Activated naive CD8-positive, alpha-beta T cell treated with anti-CD3 and anti-CD28 coated beads, Interleukin-2, amount 10 ng/mL, durations not matched to agents 7 days and 5 days (primary cell): Measurements from ENCODE around the gene MILR1. TPM values are rescaled to one million over a fixed set of nuclear protein-coding genes. Genes with fewer than 3 reads are reported as not detected.
A peak's percentile ranks its signal among the peaks of the same experiment; 100 is the strongest.
"Not testable (repeated sequence)": the region's sequence is repeated elsewhere in the genome, so short reads cannot be mapped to it uniquely, and the experiment has no call there.

Experiments
- ATAC-seq: fragments of 150-1000 bp; cut with Tn5 transposase; one replicate; pipeline ENCODE4 v1.10.0; 2021; ENCODE audit warnings: low read depth, moderate library complexity
- POLR2A ChIA-PET: fragments of 350-600 bp; sonication (Branson Sonifier 250); formaldehyde crosslinking; loops from one replicate; lab custom pipeline; 2021; ENCODE audit warnings: antibody characterized with exemption; lab: Charles Lee
- DNase-seq: peaks from one replicate; pipeline ENCODE4 v3.0.0; 2021
- H3K27ac Mint-ChIP-seq: one replicate; pipeline ENCODE4 v1.8.0; 2022; ENCODE audit warnings: mild to moderate bottlenecking, mixed read lengths
- H3K27me3 Mint-ChIP-seq: one replicate; pipeline ENCODE4 v1.8.0; 2022; ENCODE audit warnings: mild to moderate bottlenecking, moderate library complexity, mixed read lengths
- H3K36me3 Mint-ChIP-seq: one replicate; pipeline ENCODE4 v1.8.0; 2021; ENCODE audit warnings: mild to moderate bottlenecking, mixed read lengths
- H3K4me1 Mint-ChIP-seq: one replicate; pipeline ENCODE4 v1.8.0; 2021; ENCODE audit warnings: mixed read lengths
- H3K4me3 Mint-ChIP-seq: one replicate; pipeline ENCODE4 v1.8.0; 2022; ENCODE audit warnings: mild to moderate bottlenecking, moderate library complexity, mixed read lengths
- H3K9me3 Mint-ChIP-seq: one replicate; pipeline ENCODE4 v1.8.0; 2021; ENCODE audit warnings: mixed read lengths
- total RNA-seq, 2 experiments: library from RNA; stranded (reverse); gene quantifications; one replicate each; pipeline ENCODE4 v1.2.3, GENCODE V29; 2021

The MILR1 gene
- total RNA-seq, 2 experiments from 2014 or later: 0.65 to 1.2 TPM

DNA sequence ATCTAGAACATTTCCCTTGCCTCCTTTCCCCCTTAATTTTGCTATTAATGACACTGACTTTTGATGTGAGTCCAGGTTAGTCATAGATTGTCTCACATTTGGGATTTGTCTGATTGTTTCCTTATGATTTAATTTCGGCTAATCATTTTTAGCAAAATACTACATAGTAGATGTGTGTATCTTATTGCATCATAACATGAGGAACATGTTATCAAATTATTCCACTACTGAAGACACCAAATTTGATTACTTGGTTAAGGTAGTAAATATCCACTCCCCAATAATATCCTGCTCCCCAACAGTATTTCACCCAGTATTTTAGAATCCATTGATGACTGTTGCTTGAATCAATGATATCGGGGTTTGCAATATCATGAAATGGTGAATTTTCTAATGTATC is 45.2 kb downstream of the MILR1 start:
- POLR2A ChIA-PET: interaction anchor here (5.4 kb wide), 1 partner anchor 11 kb away, joined by 41 read pairs; the partner anchor contains the start of genes CEP95 and DDX5
- H3K4me3 Mint-ChIP-seq: peak overlapping the region; percentile 100
- ATAC-seq (no peak), DNase-seq (no peak)
- H3K27ac Mint-ChIP-seq: peak overlapping the region; percentile 44
- H3K27me3 Mint-ChIP-seq: no peaks in the 10 kb centered on the region
- no peaks in the 10 kb centered on the region for H3K9me3 Mint-ChIP-seq
- H3K4me1 Mint-ChIP-seq: peaks cover 52% of the 10 kb centered on the region
- peaks cover 28% of the 10 kb centered on the region for H3K36me3 Mint-ChIP-seq

DNA sequence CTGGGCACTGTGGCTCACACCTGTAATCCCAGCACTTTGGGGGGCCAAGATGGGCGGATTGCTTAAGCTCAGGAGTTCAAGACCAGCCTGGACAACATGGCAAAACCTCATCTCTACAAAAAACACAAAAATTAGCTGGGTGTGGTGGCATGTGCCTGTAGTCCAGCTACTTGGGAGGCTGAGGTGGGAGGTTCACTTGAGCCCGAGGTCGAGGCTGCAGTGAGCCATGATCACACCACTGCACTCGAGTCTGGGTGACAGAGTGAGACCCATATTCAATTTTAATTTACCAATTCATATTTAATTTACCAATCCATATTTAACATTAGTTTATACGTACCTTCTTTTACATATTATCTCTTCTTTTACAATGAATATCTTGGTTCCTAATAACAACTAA is 46.4 kb downstream of the MILR1 start:
- Mint-ChIP-seq H3K36me3 (peaks cover 32% of the 10 kb centered on the region), H3K4me3 (peak overlapping the region; percentile 100), H3K4me1 (peaks cover 59% of the 10 kb centered on the region)
- H3K27ac Mint-ChIP-seq, H3K27me3 Mint-ChIP-seq, H3K9me3 Mint-ChIP-seq, ATAC-seq, DNase-seq: not testable (repeated sequence)
- POLR2A ChIA-PET: interaction anchor here (0.6 to 4.3 kb wide), 3 partner anchors 11 to 147 kb away, joined by 3 to 179 read pairs (median 3); partner anchors contain the start of genes CEP95 and DDX5

DNA sequence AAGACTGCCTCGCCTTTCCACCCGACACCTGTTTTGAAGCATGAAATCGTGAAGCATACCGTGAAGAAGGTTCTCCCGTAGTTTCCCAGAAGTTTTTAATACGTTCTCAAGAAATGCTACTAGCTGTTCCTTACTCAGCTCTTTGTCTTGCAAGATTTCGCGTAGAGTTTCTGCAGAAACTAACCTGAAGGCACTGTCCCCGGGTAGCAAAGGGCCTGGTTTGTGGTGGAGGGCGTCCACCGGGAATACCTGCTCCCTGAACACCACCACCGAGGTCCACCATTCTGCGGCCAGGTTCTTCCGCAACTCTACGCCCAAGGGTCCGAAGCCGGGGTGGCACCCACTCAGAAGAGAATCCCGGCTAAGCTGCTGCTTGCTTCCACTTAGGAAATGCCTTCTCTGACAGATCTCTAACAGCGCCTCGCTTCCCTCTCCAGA is 47.5 kb downstream of the MILR1 start:
- no peaks in the 10 kb centered on the region for H3K27me3 Mint-ChIP-seq
- peaks cover 38% of the 10 kb centered on the region for H3K36me3 Mint-ChIP-seq
- DNase-seq (no peak), ATAC-seq (no peak)
- H3K9me3 Mint-ChIP-seq: no peaks in the 10 kb centered on the region
- peaks cover 67% of the 10 kb centered on the region for H3K4me1 Mint-ChIP-seq
- peak overlapping the region; percentile 100 for H3K27ac Mint-ChIP-seq
- peak overlapping the region; percentile 100 for H3K4me3 Mint-ChIP-seq
- POLR2A ChIA-PET: interaction anchor here (0.6 to 4.3 kb wide), 12 partner anchors 10 to 911 kb away, joined by 3 to 179 read pairs (median 5); partner anchors contain the start of genes CEP95 and DDX5

GRCh38 chr17:64496786-64497564 is 48.1 kb downstream of the MILR1 start, which contains the start of gene POLG2:
Gene POLG2, minus strand, starts transcription at chr17:64497054. Its CDS starts 86 bp downstream, at chr17:64496968.
- DNase-seq (peak; percentile 98), ATAC-seq (peak; percentile 86)
- Mint-ChIP-seq H3K27ac (peak within 1 kb of the TSS; percentile 100), H3K4me1 (peaks cover 69% of the 10 kb centered on the region), H3K36me3 (peaks cover 43% of the 10 kb centered on the region), H3K9me3 (no peaks in the 10 kb centered on the region), H3K4me3 (peak within 1 kb of the TSS; percentile 100), H3K27me3 (no peaks in the 10 kb centered on the region)
- POLR2A ChIA-PET: interaction anchor here (0.6 to 4.3 kb wide), 12 partner anchors 9 to 911 kb away, joined by 3 to 179 read pairs (median 5); partner anchors contain the start of genes CEP95 and DDX5

GRCh38 chr17:64497565-64498035 is 48.7 kb downstream of the MILR1 start:
- Mint-ChIP-seq H3K9me3 (no peaks in the 10 kb centered on the region), H3K4me3 (peak overlapping the region; percentile 100), H3K4me1 (peaks cover 71% of the 10 kb centered on the region), H3K27me3 (no peaks in the 10 kb centered on the region), H3K27ac (peak overlapping the region; percentile 100), H3K36me3 (peaks cover 48% of the 10 kb centered on the region)
- DNase-seq (no peak), ATAC-seq (no peak)
- POLR2A ChIA-PET: interaction anchor here (0.9 to 4.3 kb wide), 6 partner anchors 9 to 152 kb away, joined by 3 to 179 read pairs (median 6); partner anchors contain the start of genes CEP95 and DDX5

DNA sequence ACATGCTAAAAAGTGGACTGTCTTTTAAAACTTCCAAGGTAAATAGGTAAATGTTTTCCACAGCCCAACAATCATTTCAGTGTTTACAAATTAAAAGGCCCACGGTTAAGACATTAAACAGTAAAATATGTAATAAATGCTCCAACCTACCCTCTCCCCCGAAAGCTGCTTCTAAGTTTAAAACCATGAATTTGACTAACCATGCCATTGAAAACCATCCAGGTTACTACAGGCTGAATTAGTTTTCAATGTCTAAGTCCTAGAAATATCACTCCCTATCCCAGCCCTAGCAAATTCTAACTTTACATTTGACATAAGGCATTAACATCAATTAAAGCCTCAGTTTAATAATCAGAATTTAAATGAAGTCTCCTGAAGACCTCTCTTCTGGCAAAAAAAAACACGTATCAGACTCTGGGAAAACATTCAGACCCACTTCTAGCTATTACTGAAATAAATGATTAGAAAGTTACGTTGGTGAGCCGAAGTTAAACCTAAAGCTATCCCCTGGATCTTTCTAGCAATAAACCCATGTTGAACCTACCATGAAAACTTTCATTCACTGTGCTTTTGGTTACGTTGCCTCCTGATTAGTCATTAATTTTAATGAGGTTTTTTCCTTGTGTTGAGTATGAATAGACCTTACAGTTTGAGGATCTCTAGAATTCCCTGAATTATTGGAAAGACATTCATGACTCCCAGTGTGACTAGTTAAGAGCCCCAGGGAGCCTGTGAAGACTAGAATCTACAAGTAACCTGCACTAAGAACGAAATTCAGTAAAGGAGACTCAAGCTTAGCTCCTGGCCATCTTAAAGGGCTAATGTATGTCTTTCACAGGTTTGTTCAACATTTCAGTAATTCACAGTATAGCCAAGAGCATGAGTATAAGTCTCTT is 49.6 kb downstream of the MILR1 start:
- Mint-ChIP-seq H3K4me3 (no peak overlapping the region), H3K4me1 (peaks cover 70% of the 10 kb centered on the region), H3K27me3 (no peaks in the 10 kb centered on the region), H3K36me3 (peaks cover 57% of the 10 kb centered on the region), H3K27ac (peak overlapping the region; percentile 17), H3K9me3 (no peaks in the 10 kb centered on the region)
- ATAC-seq (no peak), DNase-seq (no peak)
- POLR2A ChIA-PET: interaction anchor here (0.7 to 4.3 kb wide), 2 partner anchors 8 to 12 kb away, joined by 3 to 179 read pairs; partner anchors contain the start of genes CEP95 and DDX5

- no peak for DNase-seq
- ATAC-seq: no peak
- Mint-ChIP-seq H3K4me1 (peaks cover 69% of the 10 kb centered on the region), H3K4me3 (no peak overlapping the region), H3K27me3 (no peaks in the 10 kb centered on the region), H3K36me3 (peaks cover 60% of the 10 kb centered on the region), H3K9me3 (no peaks in the 10 kb centered on the region), H3K27ac (peak overlapping the region; percentile 79)
- POLR2A ChIA-PET: no interaction called here
Observed at GRCh38 chr17:64499805-64500486, 51.0 kb downstream of the MILR1 start.

- Mint-ChIP-seq H3K27me3 (no peaks in the 10 kb centered on the region), H3K36me3 (peaks cover 64% of the 10 kb centered on the region), H3K4me3 (no peak overlapping the region), H3K9me3 (no peaks in the 10 kb centered on the region), H3K27ac (no peak overlapping the region), H3K4me1 (peaks cover 66% of the 10 kb centered on the region)
- DNase-seq (no peak), ATAC-seq (no peak)
- POLR2A ChIA-PET: no interaction called here
Observed at GRCh38 chr17:64500487-64500859, 51.6 kb downstream of the MILR1 start.

- no peak for ATAC-seq
- no peak for DNase-seq
- Mint-ChIP-seq H3K27ac (no peak overlapping the region), H3K36me3 (peaks cover 67% of the 10 kb centered on the region), H3K27me3 (no peaks in the 10 kb centered on the region), H3K9me3 (no peaks in the 10 kb centered on the region), H3K4me3 (no peak overlapping the region), H3K4me1 (peaks cover 61% of the 10 kb centered on the region)
- POLR2A ChIA-PET: no interaction called here
Observed at GRCh38 chr17:64500862-64501765, 52.2 kb downstream of the MILR1 start.

DNA sequence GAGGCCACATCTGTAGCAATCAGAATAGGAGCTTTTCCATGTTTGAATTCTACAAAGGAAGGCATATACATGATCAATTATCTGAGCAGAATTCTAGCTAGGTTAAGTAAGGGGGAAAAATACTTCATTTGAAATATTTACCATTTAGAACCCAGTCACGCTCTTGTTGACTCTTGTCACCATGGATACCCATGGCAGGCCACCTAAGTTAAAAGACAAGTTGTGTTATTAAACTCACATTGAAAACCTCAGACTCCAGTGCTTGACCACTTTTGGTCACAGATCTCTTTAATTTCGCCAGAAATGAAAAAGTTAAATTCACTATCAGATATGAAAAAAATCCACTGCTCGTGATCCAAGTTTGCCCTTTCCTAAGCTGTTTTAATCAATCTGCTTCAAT is 53.1 kb downstream of the MILR1 start:
- H3K4me3 Mint-ChIP-seq: no peak overlapping the region
- DNase-seq (no peak), ATAC-seq (no peak)
- no peaks in the 10 kb centered on the region for H3K9me3 Mint-ChIP-seq
- H3K27ac Mint-ChIP-seq: peak overlapping the region; percentile 42
- peaks cover 59% of the 10 kb centered on the region for H3K4me1 Mint-ChIP-seq
- POLR2A ChIA-PET: no interaction called here
- H3K36me3 Mint-ChIP-seq: peaks cover 63% of the 10 kb centered on the region
- H3K27me3 Mint-ChIP-seq: no peaks in the 10 kb centered on the region

GRCh38 chr17:64502809-64503208 is 53.9 kb downstream of the MILR1 start:
- no peaks in the 10 kb centered on the region for H3K9me3 Mint-ChIP-seq

More at GRCh38 chr17:64502809-64503208, 53.9 kb downstream of the MILR1 start:
- Mint-ChIP-seq H3K27ac (no peak overlapping the region), H3K4me1 (peaks cover 58% of the 10 kb centered on the region), H3K36me3 (peaks cover 63% of the 10 kb centered on the region), H3K27me3 (no peaks in the 10 kb centered on the region), H3K4me3 (no peak overlapping the region)
- DNase-seq (no peak), ATAC-seq (no peak)
- POLR2A ChIA-PET: interaction anchor here (0.5 kb wide), 1 partner anchor 109 kb away, joined by 3 read pairs; no protein-coding TSS in a partner anchor
